Activated T-cell treated with anti-CD3 and anti-CD28 coated beads for 1 hour (primary cell): ENCODE measurements around the gene MVD.

Source experiments
- DNase-seq: peaks from one replicate; pipeline ENCODE4 v3.0.0-alpha.2; 2020; ENCODE audit warnings: low read depth

Gene MVD

GRCh38 chr16:88662843-88663606, at the start of gene MVD:
Gene MVD, minus strand, starts transcription at chr16:88663091. Its CDS starts 11 bp downstream, at chr16:88663080.
- DNase-seq: peak; percentile 88

- no peak for DNase-seq
These were observed 49.6 kb upstream of the MVD start for GRCh38 chr16:88712362-88712979.

GRCh38 chr16:88711750-88712340, 49.0 kb upstream of the MVD start:
- DNase-seq: no peak

- no peak for DNase-seq
These were observed 47.7 kb upstream of the MVD start for GRCh38 chr16:88710556-88710955.

GRCh38 chr16:88706965-88707826, 44.3 kb upstream of the MVD start:
- no peak for DNase-seq

GRCh38 chr16:88706229-88706964, 43.5 kb upstream of the MVD start, which contains the start of the genes CTU2 and RNF166:
Gene CTU2, plus strand, starts transcription at chr16:88706503. Its CDS starts 28 bp downstream, at chr16:88706531.
Gene RNF166, minus strand, starts transcription at chr16:88706408. Its CDS starts 83 bp downstream, at chr16:88706325.
- peak; percentile 86 for DNase-seq

GRCh38 chr16:88705801-88706228, 42.9 kb upstream of the MVD start:
- no peak for DNase-seq

- DNase-seq: no peak
These were observed 42.3 kb upstream of the MVD start for GRCh38 chr16:88705076-88705684.

GRCh38 chr16:88703486-88704309, 40.8 kb upstream of the MVD start:
- peak; percentile 56 for DNase-seq

GRCh38 chr16:88702371-88703210, 39.7 kb upstream of the MVD start:
- no peak for DNase-seq

GRCh38 chr16:88701581-88702370, 38.9 kb upstream of the MVD start:
- no peak for DNase-seq

- peak; percentile 91 for DNase-seq
These were observed 38.0 kb upstream of the MVD start for GRCh38 chr16:88700636-88701482.

GRCh38 chr16:88700322-88700635, 37.4 kb upstream of the MVD start:
- no peak for DNase-seq

- DNase-seq: no peak
These were observed 36.3 kb upstream of the MVD start for GRCh38 chr16:88699180-88699579.

- no peak for DNase-seq
These were observed 35.8 kb upstream of the MVD start for GRCh38 chr16:88698646-88699045.

GRCh38 chr16:88697831-88698615, 35.1 kb upstream of the MVD start:
- DNase-seq: no peak
